GM13977 (cell line): ENCODE results near the gene ARHGAP15.

Experiments used
- DNase-seq: peaks from one replicate; pipeline ENCODE4 v3.0.0; 2012; ENCODE audit warnings: low spot score
- CTCF ChIP-seq: IDR thresholded peaks from 2 replicates; pipeline ENCODE4 v1.5.1; 2012; ENCODE audit warnings: mild to moderate bottlenecking, control low read depth; ENCODE audit not compliant: insufficient read depth; ENCODE audit errors: extremely low read depth, missing control alignments
- in situ Hi-C: fragments of 300-500 bp; cut with MboI; formaldehyde crosslinking; loops from one replicate; pipeline ENCODE4 v1.12.0; 2022; ENCODE audit warnings: low sequenced_read_pairs, low pct_unique_long_range_greater_than_20kb, mixed read lengths, inconsistent platforms; ENCODE audit not compliant: unreplicated experiment

ARHGAP15 gene

GRCh38 chr2:143581134-143581533, 451.9 kb downstream of the ARHGAP15 start:
- in situ Hi-C loops = no loop called here
- DNase-seq = no peak
- no peak for TF ChIP-seq CTCF

- TF ChIP-seq CTCF = no peak
- in situ Hi-C loops = no loop called here
- DNase-seq = no peak
Measured at GRCh38 chr2:143582046-143582747, 453.0 kb downstream of the ARHGAP15 start.

- in situ Hi-C loops = no loop called here
- DNase-seq = no peak
- no peak for TF ChIP-seq CTCF
Measured at GRCh38 chr2:143584936-143585335, 455.7 kb downstream of the ARHGAP15 start.

GRCh38 chr2:143586119-143586518, 456.9 kb downstream of the ARHGAP15 start:
- TF ChIP-seq CTCF = no peak
- in situ Hi-C loops = no loop called here
- DNase-seq = no peak

GRCh38 chr2:143588746-143589145, 459.5 kb downstream of the ARHGAP15 start:
- in situ Hi-C loops = no loop called here
- no peak for DNase-seq
- no peak for TF ChIP-seq CTCF

GRCh38 chr2:143594161-143594560, 464.9 kb downstream of the ARHGAP15 start:
- no peak for TF ChIP-seq CTCF
- no peak for DNase-seq
- in situ Hi-C loops = no loop called here
